Activated effector memory CD4-positive, alpha-beta T cell treated with Interleukin-2 at 50 U/mL for 16 hours (primary cell): ENCODE results near the gene WWC2.

Experiments
- DNase-seq: peaks from one replicate; pipeline ENCODE4 v3.0.0-alpha.2; 2020

Gene WWC2

GRCh38 chr4:183337349-183337748 lies 238.3 kb downstream of the WWC2 start:
- no peak for DNase-seq

DNA sequence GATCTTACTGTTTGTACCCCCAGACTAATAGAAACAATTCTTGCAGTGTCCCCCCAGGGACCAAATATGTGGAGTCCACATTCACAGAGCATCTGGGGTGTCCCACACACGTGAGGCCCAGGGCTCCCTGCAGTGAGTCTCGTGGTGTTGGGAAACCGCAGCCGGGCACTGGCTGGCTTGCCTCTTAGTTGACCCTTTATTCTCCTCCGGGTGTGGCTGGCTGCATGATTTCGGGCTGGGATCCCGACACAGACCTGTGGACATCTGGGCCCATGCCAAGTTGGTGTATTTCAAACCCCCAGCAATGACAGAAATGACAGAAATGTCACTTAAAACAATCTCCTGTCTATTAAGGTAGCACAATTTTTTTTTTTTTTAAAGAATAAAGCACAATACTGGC lies 238.8 kb downstream of the WWC2 start:
- DNase-seq: no peak

GRCh38 chr4:183342541-183343533 lies 243.8 kb downstream of the WWC2 start:
- no peak for DNase-seq

- no peak for DNase-seq
Measured at GRCh38 chr4:183343730-183344129, 244.7 kb downstream of the WWC2 start.

DNA sequence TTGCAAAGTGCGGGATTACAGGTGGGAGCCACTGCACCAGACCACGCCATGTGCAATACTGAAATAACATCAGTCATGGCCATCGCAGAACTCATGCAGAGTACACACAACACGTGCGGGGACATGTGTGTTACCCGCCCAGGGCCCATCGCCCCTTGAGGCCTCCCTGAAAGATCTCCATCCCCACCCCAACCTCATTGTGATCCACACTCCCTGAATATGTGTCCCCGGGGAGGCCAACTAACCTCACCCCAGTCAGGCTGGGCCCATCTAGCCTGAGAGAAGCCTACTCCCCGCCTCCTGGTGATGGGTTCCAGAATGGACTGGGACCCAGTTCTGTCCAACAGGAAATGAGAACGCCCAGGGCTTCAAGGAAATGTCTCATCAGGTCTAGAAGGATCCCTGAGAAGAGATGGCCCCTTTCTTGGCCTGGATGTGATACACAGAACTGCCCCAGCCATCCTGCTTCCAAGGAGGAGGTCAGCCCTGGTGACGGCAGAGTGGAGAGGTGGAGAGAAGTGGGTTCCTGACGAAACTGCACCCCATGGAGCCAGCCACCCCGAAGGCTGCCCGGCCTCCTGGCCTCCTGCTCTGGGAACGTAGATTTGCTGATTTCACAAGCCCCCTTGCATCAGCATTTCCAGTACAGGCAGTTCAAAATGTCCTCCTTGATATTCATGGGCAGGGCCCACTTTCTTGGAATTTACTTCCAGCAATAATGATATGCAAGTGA lies 245.6 kb downstream of the WWC2 start:
- no peak for DNase-seq

DNA sequence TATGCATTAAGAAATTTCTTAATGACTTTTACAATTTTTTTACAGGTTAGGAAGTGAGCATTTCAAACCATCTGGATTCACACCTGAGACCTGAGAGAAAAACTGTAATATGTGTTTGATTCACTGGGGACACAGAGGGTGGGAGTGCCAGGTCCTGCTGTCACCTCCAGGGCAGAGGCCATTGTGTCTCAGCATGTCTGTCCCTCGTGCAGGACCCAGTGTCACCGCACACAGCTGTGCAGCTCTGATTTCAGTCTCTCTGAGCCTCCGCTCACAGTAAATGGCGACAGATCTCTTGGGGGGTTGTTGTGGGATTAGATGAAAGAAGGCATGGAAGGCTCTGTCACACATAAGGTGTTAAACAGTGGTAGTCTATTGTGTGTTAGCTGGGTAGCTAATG lies 246.2 kb downstream of the WWC2 start:
- no peak for DNase-seq

DNA sequence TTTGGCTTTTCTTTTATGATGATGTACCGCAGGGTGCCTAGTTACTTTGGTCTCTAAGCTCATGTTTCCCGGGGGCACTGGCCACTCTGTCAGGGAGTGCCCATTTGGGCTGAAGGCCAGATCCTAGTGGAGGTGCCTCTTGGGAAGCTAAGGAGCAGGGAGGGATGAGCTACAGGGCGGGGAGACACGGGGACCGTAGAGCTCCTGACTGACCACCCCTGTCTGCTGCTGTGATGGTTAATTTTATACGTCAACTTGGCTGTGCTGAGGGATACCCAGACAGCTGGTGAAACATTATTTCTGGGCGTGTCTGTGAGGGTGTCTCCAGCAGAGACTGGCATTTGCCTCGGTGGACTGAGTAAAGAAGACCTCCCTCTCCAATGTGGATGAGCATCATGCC lies 248.1 kb downstream of the WWC2 start:
- no peak for DNase-seq

DNA sequence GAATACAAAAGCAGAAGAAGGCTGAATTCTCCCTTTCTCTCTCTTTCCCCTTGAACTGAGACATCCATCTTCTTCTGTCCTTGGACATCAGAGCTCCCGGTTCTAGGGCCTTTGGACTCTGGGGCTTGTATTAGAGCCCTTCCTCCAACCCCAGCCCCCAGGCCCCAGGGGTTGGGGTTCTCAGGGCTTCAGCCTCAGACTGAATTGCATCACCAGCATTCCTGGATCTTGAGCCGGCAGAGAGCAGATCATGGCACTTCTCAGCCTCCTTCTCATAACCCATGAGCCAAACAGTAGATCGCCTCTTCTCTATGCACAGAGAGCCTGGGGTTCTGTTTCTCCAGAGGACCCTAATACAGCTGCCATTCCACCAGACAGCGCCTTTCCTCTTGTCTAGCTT lies 248.5 kb downstream of the WWC2 start:
- DNase-seq: no peak

GRCh38 chr4:183348136-183348535 lies 249.1 kb downstream of the WWC2 start:
- no peak for DNase-seq

DNA sequence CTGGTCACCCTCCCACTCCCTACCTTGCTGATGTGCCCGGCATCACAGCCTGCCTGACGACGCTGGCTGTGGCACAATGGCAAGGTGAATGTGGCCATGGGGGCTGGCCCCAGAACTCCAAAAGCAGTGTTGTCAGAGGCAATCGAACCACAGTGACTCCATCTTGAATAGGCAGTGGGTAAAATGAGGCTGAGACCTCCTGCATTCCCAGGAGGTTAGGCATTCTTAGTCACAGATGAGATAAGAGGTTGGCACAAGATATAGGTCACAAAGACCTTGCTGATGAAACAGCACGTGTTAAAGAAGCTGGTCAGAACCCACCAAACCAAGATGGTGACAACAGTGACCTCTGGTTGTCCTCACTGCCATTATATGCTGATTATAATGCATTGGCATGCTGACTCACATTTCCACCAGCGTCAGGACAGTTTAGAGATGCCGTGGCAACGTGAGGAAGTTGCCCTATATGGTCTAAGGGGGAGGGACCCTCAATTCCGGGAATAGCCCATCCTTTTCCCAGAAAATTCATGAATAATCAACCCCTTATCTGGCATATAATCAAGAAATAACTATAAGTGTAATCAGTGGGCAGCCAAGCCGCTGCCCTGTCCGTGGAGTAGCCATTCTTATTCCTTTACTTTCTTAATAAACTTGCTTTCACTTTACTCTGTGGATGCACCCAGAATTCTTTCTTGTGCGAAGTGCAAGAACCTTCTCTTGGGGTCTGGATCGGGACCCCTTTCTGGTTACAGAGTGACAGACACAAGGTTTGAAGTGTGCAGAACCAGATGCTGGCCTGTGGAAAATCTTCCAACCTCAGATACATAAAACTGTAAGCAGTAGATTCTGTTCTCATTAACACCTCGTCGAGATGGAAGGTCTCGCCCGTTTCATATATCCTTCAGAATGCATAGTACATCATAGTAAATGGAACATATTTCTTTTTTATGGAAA lies 249.9 kb downstream of the WWC2 start:
- no peak for DNase-seq

DNA sequence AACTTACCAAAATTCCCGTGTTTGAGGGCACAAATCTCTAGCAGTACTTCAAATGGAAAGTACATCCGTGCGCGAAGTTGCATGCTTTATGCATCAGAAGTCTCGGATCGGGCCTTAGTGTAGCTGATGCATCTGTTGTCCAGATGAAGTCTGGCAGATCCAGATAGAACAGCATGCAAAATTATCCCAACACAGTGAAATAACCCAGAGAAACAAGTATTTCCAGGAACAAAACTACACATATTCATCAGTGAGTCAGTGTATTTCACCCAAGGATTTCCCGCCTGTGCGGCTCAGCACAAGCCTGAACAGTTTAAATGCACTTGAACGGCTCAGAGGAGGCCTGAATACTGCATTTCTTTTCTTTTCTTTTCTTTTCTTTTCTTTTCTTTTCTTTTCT lies 250.6 kb downstream of the WWC2 start:
- no peak for DNase-seq

DNA sequence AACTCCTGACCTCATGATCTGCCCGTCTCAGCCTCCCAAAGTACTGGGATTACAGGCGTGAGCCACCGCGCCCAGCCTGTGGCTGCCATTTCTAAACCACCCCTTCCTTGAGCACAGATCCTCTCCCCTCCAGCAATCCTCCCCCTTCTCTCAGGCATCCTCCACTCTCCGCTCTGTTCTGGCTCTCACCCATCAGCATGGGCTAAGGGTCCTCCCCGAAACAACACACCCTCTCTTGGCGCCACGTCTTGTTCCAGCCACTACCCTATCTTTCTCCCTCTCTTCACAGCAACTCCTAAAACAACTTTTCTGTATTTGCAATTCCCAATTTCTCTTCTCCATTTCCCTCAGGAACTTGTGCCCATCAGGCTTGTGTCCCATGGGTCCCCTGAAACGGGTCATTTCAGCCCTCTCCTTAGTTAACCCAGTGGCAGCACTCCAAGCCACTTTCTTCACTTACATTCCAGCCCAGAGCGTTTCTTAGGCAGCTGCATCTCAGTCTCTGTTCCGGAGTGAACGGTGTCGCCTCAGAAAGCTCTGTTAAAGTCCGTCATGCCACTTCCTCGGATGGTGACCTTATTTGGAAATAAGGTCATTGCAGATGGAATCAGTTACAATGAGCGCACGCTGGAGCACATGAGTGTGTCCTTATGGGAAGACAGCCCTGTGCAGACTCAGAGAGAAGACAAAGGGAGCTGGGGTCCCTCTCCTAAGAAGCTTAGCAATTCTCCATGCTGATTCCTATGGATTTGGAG lies 251.4 kb downstream of the WWC2 start:
- DNase-seq: no peak

DNA sequence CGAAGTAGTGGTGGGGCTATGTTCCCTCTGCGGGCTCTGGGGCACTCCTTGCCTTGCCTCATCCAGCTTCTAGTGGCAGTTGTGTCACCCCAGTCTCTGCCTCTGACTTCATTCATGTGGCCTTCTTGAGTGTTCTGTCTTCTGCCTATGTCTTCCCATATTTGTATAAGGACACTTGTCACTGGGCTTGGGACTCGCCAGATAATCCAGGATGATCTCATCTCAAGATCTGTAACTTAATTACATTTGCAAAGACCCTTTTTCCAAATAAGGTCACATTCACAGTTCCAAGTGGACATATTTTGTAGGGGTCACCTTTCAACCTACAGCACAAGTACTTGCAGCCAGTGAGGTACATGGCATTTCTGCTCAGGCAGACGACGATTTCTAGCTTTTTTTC lies 253.5 kb downstream of the WWC2 start:
- no peak for DNase-seq

GRCh38 chr4:183353557-183353956 lies 254.5 kb downstream of the WWC2 start:
- no peak for DNase-seq

DNA sequence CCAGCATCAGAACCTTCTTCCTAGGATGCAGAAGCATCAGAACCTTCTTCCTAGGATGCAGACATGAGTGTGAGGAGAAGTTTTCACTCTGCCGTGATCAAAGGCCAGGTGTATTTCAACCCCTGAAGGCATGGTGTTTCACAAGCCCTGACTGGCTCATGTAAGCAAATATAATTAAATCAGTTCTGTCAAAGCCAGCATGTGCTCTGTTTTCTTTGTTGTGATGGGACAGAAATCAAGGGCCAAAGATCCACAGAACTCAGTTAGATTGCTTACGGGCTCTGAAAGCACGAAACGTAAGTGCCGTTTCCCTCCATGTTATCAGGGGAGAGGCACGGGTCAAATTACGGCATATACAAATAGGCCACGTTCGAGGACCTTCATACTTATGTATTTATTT lies 255.2 kb downstream of the WWC2 start:
- no peak for DNase-seq

DNA sequence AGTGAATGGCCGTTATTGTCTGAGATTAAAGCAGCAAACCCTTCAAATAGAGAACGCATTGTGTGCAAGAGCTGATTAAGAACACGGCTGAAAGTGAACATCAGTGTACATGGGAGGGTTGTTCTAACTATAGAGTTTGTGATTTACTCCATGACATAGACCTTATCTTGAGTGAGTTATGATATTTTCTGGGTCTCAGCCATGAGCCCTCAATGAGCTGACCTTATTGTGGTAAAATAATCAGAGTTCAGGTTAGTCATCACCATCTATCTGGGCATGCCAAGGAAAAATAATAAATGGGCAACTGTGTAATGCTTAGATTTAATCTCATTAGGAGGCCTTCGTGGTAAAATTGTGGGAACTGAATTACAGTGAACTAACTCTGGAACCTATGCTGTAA lies 256.3 kb downstream of the WWC2 start:
- DNase-seq: no peak

GRCh38 chr4:183356173-183356830 lies 257.2 kb downstream of the WWC2 start:
- DNase-seq: no peak

GRCh38 chr4:183356931-183357675 lies 258.0 kb downstream of the WWC2 start:
- no peak for DNase-seq

- DNase-seq: no peak
Measured at GRCh38 chr4:183358215-183358755, 259.2 kb downstream of the WWC2 start.

GRCh38 chr4:183360161-183360919 lies 261.3 kb downstream of the WWC2 start:
- no peak for DNase-seq
